ENCODE data around the gene PDXDC1. TPM values are rescaled to one million over a fixed set of nuclear protein-coding genes. Genes with fewer than 3 reads are reported as not detected.
A peak's percentile ranks its signal among the peaks of the same experiment; 100 is the strongest.
"Not testable (repeated sequence)": the region's sequence is repeated elsewhere in the genome, so short reads cannot be mapped to it uniquely, and the experiment has no call there.

Gene PDXDC1
- total RNA-seq, 4 donors from 2014 or later, result 70.0 to 92.2 (median 87.6) TPM

- Histone ChIP-seq H3K27ac (peak overlapping the region in 3 of 4 donors; percentile 34 to 45 (median 42)), H3K36me3 (peaks cover 0 to 73% of the 10 kb centered on the region in 2 donors), H3K4me1 (peaks cover 4 to 56% (median 7%) of the 10 kb centered on the region in 3 donors)
- not testable (repeated sequence) for H3K27me3 ChIP-seq, H3K9me3 ChIP-seq, H3K4me3 ChIP-seq
- peak; percentile 75 for ATAC-seq
- WGBS, 2 donors (ENCODE audit: low coverage in 1 of 2), result 19 to 20% methylated on average over 3 to 4 of the region's 4 CpGs
- TF ChIP-seq POLR2AphosphoS5 (IDR thresholded peaks at IDR 0.05), result peak; percentile 65
These were observed 42.2 kb downstream of the PDXDC1 start for GRCh38 chr16:15016951-15017580.

- Histone ChIP-seq H3K27ac (peak overlapping the region in 1 of 4 donors; percentile 25), H3K4me1 (peaks cover 2 to 37% (median 4%) of the 10 kb centered on the region in 3 donors), H3K36me3 (peaks cover 0 to 94% of the 10 kb centered on the region in 2 donors)
- ATAC-seq, H3K9me3 ChIP-seq, H3K27me3 ChIP-seq, H3K4me3 ChIP-seq: not testable (repeated sequence)
- 61 to 75% methylated on average over 7 of the region's 7 CpGs for WGBS, 2 donors (ENCODE audit: low coverage in 1 of 2)
- TF ChIP-seq POLR2AphosphoS5 (IDR thresholded peaks at IDR 0.05), result peak; percentile 22
These were observed 46.6 kb downstream of the PDXDC1 start for GRCh38 chr16:15021429-15021828.

DNA sequence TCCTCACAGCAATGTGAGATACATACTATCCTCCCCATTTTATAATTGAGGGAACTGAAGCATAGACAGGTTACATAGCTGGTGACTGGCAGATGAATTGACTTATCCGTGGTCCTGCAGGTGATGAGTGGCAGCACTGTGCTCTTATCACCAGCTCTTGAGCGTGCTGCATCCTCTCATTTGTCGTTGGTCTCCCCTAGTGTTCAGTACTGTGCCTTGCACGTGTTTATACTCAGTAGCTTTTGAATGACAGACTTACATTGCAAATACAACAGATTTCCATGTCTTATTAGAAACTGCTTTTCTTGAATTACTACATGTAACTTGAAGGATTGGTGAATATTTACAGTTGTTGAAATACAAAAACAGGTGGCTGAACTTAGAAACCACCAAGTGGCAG is 47.4 kb downstream of the PDXDC1 start:
- H3K36me3 ChIP-seq, result peaks cover 0 to 94% of the 10 kb centered on the region in 2 donors
- ATAC-seq, result peak; percentile 46
- WGBS, 2 donors (ENCODE audit: low coverage in 1 of 2), result 25 to 40% methylated on average over 4 of the region's 4 CpGs

DNA sequence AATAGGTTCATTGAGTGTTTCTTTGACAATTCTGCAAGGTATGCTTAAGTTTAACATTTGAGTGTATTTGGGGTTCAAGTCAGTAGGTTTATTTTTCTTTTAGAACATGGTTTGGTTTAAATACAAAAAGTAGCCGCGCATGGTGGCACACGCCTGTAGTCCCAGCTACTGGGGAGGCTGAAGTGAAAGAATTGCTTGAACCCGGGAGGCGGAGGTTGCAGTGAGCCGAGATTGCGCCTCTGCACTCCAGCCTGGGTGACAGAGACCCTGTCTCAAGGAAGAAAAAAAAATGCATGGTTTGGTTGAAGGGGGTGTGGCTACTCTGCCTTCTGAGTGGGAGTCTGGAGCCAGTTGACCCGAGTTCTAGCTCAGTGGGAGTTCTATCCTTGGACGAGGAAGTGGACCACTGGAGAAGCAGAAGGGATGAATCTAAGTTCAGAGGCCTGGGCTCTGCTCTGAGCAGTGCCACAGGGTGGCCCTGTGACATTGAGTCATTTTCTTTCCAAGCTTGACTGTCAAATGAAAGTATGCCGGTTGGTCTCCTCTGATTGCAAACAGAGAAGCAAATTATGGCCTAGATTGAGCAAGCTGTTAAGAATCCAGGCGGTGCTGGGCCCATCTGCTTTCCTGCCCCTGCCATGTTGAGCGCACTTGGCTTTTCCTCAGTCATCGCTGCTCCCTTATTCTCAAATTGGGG is 48.7 kb downstream of the PDXDC1 start:
- not testable (repeated sequence) for H3K27me3 ChIP-seq, ATAC-seq, H3K27ac ChIP-seq, H3K9me3 ChIP-seq, H3K4me3 ChIP-seq
- peaks cover 0 to 92% of the 10 kb centered on the region in 2 donors for H3K36me3 ChIP-seq
- peaks cover 0 to 36% (median 0%) of the 10 kb centered on the region in 3 donors for H3K4me1 ChIP-seq
- 87 to 89% methylated on average over 7 to 12 of the region's 13 CpGs for WGBS, 2 donors (ENCODE audit: low coverage in 1 of 2)

More for the DNA sequence above, 47.4 kb downstream of the PDXDC1 start:
- H3K9me3 ChIP-seq, H3K27me3 ChIP-seq, H3K4me3 ChIP-seq: not testable (repeated sequence)
- TF ChIP-seq, protein P1, sequence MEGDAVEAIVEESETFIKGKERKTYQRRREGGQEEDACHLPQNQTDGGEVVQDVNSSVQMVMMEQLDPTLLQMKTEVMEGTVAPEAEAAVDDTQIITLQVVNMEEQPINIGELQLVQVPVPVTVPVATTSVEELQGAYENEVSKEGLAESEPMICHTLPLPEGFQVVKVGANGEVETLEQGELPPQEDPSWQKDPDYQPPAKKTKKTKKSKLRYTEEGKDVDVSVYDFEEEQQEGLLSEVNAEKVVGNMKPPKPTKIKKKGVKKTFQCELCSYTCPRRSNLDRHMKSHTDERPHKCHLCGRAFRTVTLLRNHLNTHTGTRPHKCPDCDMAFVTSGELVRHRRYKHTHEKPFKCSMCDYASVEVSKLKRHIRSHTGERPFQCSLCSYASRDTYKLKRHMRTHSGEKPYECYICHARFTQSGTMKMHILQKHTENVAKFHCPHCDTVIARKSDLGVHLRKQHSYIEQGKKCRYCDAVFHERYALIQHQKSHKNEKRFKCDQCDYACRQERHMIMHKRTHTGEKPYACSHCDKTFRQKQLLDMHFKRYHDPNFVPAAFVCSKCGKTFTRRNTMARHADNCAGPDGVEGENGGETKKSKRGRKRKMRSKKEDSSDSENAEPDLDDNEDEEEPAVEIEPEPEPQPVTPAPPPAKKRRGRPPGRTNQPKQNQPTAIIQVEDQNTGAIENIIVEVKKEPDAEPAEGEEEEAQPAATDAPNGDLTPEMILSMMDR (IDR thresholded peaks at IDR 0.05), result peak in 1 of 4 experiments; percentile 34
- peak overlapping the region in 1 of 4 donors; percentile 25 for H3K27ac ChIP-seq
- peaks cover 0 to 33% (median 0%) of the 10 kb centered on the region in 3 donors for H3K4me1 ChIP-seq

GRCh38 chr16:15024858-15025199 is 50.0 kb downstream of the PDXDC1 start:
- H3K36me3 ChIP-seq, result peaks cover 0 to 93% of the 10 kb centered on the region in 2 donors
- peaks cover 0 to 49% (median 0%) of the 10 kb centered on the region in 3 donors for H3K4me1 ChIP-seq
- H3K4me3 ChIP-seq, ATAC-seq, H3K27me3 ChIP-seq, H3K9me3 ChIP-seq: not testable (repeated sequence)
- 60% methylated on average over 1 of the region's 1 CpG; no CpG with 5 or more reads in 1 of the 2 donors for WGBS, 2 donors (ENCODE audit: low coverage in 1 of 2)
- peak overlapping the region in 1 of 4 donors; percentile 58 for H3K27ac ChIP-seq

- H3K4me3 ChIP-seq, H3K9me3 ChIP-seq, H3K27me3 ChIP-seq: not testable (repeated sequence)
- H3K27ac ChIP-seq, result peak overlapping the region in 2 of 4 donors; percentile 46 to 58
- ATAC-seq, result peak; percentile 48
- H3K4me1 ChIP-seq, result peaks cover 0 to 52% (median 0%) of the 10 kb centered on the region in 3 donors
- peaks cover 0 to 92% of the 10 kb centered on the region in 2 donors for H3K36me3 ChIP-seq
- 58 to 68% methylated on average over 10 to 14 of the region's 14 CpGs for WGBS, 2 donors (ENCODE audit: low coverage in 1 of 2)
- TF ChIP-seq POLR2AphosphoS5 (IDR thresholded peaks at IDR 0.05), result peak; percentile 60
These were observed 50.6 kb downstream of the PDXDC1 start for GRCh38 chr16:15025234-15025951.

DNA sequence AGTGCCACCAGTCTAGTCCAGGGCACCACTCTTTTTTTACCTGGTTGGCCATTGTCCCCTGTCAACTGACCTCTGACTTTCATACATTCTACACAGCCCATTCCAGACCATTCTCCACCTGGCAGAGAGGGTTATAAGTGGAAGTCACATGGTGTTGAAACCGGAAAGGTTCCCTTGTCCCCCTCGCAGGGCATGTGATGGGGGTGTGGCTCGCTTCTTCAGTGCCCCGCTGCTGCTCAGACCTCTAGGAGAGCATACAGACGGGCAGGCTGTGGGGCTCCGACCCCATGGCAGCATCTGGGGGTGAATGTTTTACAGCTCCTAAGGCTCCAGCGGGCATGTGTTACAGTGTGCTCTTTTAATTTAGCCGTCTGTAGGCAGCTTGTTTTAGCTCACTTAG is 52.2 kb downstream of the PDXDC1 start:
- H3K27ac ChIP-seq, H3K4me3 ChIP-seq, H3K9me3 ChIP-seq, ATAC-seq, H3K27me3 ChIP-seq: not testable (repeated sequence)
- Histone ChIP-seq H3K4me1 (peaks cover 0 to 41% (median 0%) of the 10 kb centered on the region in 3 donors), H3K36me3 (peaks cover 0 to 90% of the 10 kb centered on the region in 2 donors)
- 80% methylated on average over 2 of the region's 8 CpGs; no CpG with 5 or more reads in 1 of the 2 donors for whole genome bisulfite sequencing, 2 donors (ENCODE audit: low coverage in 1 of 2)

DNA sequence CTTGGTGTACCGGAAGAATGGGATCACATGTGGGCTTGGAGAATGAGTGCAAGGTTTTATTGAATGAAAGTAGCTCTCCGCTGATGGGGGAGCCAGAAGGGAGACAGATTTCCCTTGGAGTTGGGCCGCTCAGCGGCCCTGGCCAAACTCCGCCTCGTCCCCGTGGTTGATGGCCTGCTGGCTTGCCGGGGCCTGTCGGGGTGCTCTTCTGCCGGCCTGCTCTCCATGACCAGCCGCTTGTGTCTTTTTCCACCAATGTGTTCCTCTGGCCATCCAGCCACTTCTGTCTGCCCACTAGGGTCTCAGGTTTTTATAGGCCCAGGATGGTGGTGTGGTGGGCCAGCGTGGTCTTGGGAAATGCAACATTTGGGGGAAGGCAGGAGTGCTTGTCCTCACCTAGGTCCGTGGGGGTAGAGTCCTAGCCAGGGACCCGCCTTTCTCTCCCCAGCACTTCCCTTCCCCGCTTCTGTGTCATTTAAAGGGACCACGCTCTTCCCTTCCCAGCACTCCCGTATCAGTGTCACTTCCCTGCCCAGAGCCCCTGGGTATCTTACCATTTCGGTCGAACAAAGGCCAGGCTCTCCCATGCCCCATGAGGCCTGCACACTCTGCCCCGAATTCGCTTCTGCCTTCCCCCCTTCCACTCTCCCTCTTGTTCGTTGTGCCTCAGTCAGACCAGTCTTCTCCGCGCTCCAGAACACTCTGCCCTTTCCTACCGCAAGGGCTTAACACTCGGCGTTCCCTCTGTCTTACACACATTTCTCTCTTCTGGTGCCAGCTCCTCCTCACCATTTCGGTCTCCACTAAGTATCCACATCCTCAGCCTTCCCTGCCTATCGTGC is 52.9 kb downstream of the PDXDC1 start:
- ATAC-seq, H3K27me3 ChIP-seq, H3K9me3 ChIP-seq, H3K4me3 ChIP-seq: not testable (repeated sequence)
- H3K27ac ChIP-seq, result peak overlapping the region in 1 of 4 donors; percentile 59
- peaks cover 0 to 90% of the 10 kb centered on the region in 2 donors for H3K36me3 ChIP-seq
- WGBS, 2 donors (ENCODE audit: low coverage in 1 of 2), result 72 to 84% methylated on average over 16 to 24 of the region's 29 CpGs
- H3K4me1 ChIP-seq, result peaks cover 0 to 41% (median 0%) of the 10 kb centered on the region in 3 donors

DNA sequence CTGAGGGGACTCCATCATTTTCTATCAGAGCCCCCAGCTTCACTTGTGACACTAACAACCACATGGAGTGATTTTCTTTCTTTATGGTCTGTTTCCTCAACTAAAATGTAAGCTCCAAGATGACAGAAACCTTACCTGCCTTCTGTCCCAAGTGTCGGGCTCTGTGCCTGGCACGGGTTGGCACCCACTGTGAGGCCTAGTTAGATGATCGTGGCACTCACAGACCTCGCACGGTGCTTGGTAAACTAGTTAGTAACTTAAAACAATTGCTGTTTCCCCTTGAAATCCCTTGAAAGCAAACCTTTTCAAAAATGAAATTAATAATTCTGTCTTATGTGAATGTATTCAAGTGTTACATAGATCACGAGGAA is 53.5 kb downstream of the PDXDC1 start:
- peak overlapping the region in 1 of 4 donors; percentile 59 for H3K27ac ChIP-seq
- peaks cover 0 to 41% (median 0%) of the 10 kb centered on the region in 3 donors for H3K4me1 ChIP-seq
- ATAC-seq, H3K9me3 ChIP-seq, H3K4me3 ChIP-seq, H3K27me3 ChIP-seq: not testable (repeated sequence)
- peaks cover 0 to 90% of the 10 kb centered on the region in 2 donors for H3K36me3 ChIP-seq
- WGBS, 2 donors (ENCODE audit: low coverage in 1 of 2), result 76 to 88% methylated on average over 5 to 6 of the region's 6 CpGs

DNA sequence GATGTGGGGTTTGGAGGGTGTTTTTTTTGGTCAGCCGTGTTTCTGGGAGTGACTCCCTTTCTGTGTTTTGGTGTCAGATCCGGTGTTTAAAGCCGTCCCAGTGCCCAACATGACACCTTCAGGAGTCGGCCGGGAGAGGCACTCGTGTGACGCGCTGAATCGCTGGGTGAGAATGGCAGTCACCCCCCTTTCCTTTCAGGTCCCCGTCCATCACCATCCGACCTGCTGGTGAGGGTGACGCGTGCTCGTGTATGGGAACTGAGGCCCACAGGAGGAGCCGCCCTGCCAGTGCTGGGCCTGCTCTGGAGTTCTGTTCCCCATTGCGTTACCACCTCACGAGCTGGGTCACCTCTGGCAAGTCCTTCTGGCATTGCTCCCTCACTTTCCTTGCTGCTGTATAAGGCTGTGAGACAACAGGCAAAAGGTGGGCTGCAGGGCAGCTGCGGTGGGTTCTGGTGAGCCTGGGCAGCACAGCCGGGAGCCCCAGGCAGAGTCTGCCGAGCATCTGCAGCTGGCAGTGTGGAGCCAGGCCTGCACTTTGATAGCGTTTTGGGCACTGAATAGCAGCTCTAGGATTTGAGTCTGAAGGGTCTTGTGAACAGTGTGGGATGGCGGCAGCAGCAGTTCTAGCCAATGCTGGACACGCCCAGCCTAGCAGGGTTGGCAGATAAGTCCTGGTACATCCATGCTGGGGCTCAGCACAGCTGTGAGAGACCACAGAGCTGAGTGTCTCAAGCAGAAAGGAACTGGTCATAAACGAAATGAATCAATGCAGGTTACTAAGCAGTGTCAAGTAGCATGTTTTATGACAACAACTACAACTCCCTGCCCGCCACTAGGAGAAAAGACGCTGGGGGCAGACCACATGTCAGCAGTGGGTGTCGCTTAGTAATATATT is 54.2 kb downstream of the PDXDC1 start:
- ATAC-seq, result peak; percentile 4
- peak overlapping the region in 2 of 4 donors; percentile 5 to 59 for H3K27ac ChIP-seq
- H3K4me3 ChIP-seq, H3K9me3 ChIP-seq, H3K27me3 ChIP-seq: not testable (repeated sequence)
- peaks cover 0 to 41% (median 0%) of the 10 kb centered on the region in 3 donors for H3K4me1 ChIP-seq
- H3K36me3 ChIP-seq, result peaks cover 0 to 90% of the 10 kb centered on the region in 2 donors
- WGBS, 2 donors (ENCODE audit: low coverage in 1 of 2), result 68 to 88% methylated on average over 18 of the region's 27 CpGs

Measured in gastroesophageal sphincter (tissue), 4 donors.